Measurements from ENCODE around the gene PPL.
"Not testable (repeated sequence)": the region's sequence is repeated elsewhere in the genome, so short reads cannot be mapped to it uniquely, and the experiment has no call there.

The PPL gene, protein sequence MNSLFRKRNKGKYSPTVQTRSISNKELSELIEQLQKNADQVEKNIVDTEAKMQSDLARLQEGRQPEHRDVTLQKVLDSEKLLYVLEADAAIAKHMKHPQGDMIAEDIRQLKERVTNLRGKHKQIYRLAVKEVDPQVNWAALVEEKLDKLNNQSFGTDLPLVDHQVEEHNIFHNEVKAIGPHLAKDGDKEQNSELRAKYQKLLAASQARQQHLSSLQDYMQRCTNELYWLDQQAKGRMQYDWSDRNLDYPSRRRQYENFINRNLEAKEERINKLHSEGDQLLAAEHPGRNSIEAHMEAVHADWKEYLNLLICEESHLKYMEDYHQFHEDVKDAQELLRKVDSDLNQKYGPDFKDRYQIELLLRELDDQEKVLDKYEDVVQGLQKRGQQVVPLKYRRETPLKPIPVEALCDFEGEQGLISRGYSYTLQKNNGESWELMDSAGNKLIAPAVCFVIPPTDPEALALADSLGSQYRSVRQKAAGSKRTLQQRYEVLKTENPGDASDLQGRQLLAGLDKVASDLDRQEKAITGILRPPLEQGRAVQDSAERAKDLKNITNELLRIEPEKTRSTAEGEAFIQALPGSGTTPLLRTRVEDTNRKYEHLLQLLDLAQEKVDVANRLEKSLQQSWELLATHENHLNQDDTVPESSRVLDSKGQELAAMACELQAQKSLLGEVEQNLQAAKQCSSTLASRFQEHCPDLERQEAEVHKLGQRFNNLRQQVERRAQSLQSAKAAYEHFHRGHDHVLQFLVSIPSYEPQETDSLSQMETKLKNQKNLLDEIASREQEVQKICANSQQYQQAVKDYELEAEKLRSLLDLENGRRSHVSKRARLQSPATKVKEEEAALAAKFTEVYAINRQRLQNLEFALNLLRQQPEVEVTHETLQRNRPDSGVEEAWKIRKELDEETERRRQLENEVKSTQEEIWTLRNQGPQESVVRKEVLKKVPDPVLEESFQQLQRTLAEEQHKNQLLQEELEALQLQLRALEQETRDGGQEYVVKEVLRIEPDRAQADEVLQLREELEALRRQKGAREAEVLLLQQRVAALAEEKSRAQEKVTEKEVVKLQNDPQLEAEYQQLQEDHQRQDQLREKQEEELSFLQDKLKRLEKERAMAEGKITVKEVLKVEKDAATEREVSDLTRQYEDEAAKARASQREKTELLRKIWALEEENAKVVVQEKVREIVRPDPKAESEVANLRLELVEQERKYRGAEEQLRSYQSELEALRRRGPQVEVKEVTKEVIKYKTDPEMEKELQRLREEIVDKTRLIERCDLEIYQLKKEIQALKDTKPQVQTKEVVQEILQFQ (N-terminal part only)

DNA sequence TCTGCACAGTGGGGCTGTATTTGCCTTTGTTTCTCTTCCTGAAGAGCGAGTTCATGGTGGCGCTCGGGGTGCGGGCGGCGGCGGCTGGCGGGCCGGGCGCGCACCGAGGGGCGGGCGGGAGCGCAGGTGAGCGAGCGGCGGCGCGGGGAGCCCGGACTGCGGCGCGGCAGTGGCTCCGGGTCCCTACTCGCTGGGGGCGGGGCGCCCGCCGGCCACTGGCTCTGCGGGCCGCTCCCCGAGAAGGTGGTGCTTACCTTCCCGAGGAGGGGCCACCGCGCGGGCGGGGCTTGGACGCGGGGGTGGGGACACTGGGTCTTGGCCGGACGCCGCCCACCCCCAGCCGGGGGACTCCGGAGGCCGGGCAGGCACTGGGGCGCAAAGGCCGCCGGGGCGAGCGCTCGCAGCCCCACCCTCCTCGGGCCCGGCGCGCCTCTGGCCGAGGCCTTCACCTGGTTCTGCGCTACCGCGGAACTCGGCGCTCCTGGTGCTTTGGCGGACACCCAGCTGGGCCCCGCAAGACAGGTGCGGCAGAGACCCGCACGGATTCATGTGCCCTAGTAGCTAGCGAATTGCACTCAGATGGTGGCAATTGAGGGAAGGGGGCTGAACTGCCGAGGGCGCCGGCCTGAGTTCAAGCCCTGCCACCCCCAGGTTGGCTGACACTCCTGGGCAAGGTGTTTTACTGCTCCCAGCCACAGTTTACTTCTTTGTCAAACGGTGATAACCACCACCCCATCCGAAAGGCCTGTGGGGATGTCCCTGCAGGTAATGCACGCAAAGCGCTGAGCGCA, at the start of gene PPL:
TSS of gene PPL (minus strand) at position 158 of the 791 bp plus-strand sequence. CDS start at position 55, 103 bp downstream.
- in situ Hi-C loops (cut with MboI; ENCODE audit: low sequenced_read_pairs), result no loop called here

DNA sequence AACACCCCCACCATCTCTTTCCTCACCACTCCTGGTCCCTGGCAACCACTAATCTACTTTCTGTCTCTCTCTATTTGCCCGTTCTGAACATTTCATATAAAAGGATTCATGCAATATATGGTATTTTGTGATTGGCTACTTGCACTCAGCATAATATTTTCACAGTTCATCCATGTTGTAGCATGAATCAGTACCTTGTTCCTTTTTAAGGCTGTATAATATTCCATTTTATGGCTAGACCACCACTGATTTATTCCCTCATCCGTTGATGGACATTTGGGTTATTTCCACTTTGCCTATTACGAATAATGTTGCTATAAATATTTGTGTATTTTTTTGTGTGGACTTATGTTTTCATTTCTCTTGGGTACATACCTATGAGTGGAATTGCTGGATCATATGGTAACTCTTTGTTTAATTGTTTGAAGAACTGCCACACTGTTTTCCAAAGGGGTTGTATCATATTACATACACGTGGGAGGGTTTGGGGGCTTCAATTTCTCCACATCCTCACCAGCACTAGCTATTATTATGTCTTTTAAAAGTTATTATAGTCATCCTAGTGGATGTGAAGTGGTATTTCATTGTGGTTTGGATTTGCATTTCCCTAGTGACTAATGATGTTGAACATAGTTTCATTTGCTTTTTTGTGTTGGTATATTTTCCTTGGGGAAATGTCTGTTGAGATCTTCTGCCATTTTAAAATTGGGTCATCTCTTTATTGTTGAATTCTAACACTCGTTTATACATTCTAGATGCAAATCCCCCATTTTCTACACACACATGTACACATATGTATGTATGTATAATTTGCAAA, 47.4 kb upstream of the PPL start:
- in situ Hi-C loops (cut with MboI; ENCODE audit: low sequenced_read_pairs), result no loop called here

DNA sequence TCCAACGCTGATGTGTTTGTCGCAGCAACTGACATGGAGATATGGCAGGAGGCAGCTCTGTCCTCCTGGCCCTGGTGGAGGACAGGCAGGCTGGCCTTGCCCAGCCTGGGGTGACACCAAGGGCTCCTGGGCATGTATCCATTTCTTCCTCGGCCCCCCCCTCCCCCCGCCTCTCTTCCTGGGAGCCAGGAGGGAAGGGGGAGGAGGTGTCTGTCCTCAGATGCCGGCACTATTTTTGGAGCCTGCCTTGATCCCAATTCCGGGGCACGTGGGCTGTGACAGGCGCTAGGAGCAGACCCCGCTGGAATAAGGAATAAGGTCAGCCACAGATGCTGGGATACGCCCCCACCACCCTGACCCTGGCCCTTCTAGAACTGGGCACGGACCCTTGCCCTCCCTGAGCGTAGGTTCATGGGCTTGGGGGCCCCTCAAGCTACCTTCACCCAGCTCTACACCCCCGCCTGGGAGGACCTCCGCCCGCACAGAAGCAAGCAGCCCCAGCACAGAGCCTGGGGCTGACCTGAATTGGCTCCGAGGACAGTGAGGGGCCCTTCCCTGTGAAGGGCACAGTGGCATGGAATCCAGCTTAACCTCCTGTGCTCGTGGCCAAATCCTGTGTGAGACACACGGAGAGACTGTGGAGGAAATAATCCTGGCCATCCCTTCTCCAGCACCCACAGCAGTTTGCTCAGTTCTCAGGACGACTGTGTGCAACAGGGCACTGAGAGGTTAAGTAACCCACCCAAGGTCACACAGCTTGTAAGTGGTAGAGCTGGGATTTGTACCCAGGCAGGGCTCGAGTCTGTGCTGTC, 45.3 kb upstream of the PPL start:
- in situ Hi-C loops (cut with MboI; ENCODE audit: low sequenced_read_pairs), result no loop called here

DNA sequence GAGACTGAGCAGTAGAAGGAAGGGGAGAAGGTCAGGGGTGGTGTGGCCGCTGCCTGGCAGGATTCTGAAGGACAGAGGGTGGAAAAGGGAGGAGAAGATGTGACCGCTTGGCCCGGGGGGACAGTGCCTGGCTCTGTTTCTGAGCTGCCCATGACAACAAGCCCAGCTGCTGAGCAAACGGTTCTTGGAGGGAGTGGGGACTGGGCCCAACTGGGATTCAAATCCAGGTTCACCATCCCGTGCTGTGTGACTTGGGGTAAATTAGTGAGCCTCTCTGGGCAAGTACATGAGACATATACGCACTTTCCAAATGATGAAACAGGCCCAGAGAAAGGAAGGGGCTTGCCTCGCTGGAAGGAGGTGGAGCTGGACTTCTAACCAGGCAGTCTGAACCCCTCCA, 44.5 kb upstream of the PPL start:
- in situ Hi-C loops (cut with MboI; ENCODE audit: low sequenced_read_pairs), result no loop called here

DNA sequence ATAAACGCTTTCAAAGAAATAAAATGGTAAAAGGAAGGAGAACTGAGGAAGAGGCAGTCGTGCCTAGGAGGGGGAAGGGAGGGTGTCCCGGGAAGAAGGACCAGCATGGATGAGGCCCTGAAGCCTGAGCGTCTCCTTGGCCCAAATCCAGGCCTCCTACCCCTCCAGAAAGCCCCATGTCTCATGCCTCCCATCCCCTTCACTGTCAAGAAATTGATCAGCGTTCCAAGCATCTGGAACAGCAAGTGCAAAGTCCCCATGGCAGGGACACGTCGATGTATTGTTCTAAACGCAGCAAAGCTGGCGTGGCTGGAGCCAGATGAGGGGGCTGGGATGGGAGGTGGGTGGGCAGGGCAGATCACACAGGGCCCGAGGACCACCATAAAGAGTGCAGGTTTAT, 43.7 kb upstream of the PPL start:
- in situ Hi-C loops (cut with MboI; ENCODE audit: low sequenced_read_pairs), result no loop called here

DNA sequence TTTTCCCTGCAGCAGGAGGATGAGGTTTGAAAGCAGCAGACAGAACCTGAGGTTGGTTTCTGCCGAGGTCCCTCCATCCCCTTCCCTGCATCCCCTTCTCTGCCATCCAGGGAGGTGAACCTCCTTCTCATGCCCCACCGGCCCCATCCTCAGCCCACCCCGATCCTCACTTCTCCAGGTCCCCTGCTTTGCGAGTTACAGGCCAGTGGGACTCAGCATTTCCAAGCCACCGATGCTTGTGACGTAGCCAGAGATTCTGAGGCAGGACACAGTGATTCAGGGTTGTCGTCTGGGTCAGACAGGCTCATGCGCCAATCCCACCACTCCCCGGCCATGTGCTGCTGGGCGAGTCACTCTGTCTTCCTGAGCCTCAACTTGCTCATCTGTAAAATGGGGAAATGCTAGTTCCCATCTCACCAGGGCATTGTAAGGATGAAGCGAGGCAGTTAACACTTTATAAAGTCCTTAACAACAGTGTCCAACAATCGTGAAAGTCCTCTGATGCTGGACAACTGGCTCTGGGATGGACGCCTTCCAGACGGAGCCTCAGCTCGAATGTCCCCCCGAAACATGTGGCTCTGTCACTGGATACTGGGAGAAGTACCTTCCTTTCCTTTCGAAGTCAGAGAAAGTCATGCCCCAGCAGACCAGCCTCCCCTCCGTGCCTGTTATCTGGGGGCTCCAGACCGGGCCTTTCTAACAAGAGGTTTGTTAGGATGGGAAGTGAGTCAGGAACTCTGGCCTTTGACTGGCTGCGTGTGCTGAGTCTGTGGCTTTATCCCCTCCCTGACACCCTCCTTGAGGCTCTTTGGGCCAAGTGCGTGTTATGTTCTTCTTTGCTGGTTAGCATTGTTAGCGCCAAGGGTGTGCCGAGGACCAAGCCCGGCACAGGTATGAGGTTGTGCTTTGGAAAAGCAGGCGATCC, 43.0 kb upstream of the PPL start:
- in situ Hi-C loops (cut with MboI; ENCODE audit: low sequenced_read_pairs), result no loop called here

DNA sequence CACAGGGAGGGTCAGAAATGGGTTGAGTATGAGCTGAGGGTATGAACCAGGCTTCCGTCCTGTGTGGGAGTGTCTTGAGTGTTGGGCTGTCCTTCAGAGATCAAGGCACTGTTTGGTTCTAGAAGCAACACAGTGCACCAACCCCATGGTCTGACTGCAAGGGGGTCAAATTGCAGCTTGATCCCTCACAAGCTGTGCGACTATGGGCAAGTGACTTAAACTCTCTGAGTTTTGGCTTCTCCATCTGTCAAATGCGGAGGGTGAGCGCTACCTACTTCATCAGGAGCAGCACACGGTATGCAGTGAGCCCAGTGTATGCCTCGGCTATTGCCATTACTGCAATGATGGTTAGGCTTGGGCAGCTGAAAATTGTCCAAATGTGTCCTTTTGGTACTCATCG, 42.2 kb upstream of the PPL start:
- in situ Hi-C loops (cut with MboI; ENCODE audit: low sequenced_read_pairs), result no loop called here

DNA sequence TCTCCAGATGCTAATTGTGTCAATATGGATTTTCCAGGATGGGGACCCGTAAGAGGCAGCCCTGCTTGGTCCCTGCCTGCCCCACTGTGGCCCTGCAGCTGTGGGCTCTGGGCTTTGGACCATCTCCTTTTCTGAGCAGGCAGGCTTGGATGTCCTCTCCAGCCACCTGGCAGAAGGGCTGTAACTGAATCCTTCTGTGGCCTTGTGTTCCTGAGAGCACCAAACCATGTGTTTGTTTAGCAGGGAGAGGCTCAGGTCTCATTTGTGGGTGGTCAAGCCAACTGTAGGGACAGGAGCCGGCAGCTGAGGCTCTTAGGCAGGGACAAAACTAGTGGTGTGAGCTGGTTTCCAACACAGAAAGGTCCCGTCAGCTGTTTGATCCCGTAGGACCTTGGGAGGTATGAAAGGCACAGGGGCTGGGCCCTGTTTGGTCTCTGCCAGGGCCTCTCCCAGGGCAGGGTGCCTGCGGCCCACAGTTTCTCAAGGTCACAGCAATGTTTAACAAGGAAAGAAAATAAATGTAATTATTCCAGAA, 39.7 kb upstream of the PPL start:
- in situ Hi-C loops (cut with MboI; ENCODE audit: low sequenced_read_pairs), result no loop called here

DNA sequence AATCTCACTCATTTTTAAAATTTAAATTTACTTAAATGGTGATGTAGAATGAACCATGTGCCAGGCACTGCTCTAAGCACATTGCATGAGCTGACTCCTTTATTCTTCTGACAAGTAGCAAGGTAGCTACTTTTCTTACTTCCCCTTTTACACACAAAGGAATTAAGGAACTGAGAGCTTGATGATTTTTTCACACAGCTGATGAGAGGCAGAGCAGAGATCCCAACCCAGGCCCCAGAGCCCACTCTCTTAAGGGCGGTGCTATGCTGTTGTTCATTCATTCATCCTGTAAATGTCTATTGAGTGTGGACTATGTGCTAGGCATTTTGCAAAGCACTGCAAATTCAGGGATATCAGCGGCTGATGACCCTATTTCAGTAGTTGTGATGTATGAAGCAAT, 39.1 kb upstream of the PPL start:
- in situ Hi-C loops (cut with MboI; ENCODE audit: low sequenced_read_pairs), result no loop called here

DNA sequence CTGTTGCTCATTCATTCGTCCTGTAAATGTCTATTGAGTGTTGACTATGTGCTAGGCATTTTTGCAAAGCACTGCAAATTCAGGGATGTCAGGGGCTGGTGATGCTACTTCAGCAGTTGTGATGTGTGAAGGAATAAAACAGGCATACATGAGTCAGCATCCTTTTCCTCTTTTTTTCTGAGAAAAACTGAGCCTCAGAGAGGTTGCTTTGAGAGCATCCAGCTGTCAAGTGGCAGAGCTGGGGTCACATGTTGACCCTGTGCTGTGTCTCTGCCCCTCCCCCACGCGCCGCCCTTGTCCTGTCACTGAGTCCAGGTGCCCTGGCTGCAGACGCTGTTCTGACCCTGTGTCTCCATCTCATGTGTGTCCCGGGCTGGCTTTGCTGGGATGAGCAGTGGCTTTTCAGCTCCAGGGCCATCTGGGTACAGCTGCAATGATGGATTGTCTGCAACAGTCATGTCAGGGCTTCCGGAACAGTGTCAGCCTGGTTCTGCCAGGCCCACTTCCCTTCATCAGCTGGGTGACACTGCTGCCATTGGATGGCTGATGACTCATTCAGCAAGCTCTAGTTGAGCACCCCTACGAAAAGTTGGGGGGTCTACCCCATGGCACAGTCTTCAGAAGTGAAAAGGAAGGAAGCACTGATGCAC, 36.1 kb upstream of the PPL start:
- in situ Hi-C loops (cut with MboI; ENCODE audit: low sequenced_read_pairs), result no loop called here

DNA sequence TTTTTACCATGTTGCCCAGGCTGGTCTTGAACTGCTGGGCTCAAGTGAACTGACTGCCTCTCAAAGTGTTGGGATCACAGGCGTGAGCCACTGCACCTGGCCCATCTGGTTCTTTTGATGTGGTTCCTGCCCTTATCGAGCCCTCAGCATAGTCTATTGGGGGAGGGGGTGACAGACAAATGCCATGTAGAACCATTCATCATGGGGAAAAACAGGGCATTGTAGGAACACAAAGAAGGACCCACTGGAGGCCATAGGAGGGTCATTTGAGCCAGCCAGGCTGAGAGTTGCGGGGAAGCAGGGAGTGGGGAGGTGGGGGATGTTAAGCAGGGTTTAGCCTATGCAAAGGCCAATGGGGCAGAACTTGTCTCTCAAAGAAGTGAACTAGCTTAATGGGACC, 33.1 kb upstream of the PPL start:
- in situ Hi-C loops (cut with MboI; ENCODE audit: low sequenced_read_pairs), result no loop called here

DNA sequence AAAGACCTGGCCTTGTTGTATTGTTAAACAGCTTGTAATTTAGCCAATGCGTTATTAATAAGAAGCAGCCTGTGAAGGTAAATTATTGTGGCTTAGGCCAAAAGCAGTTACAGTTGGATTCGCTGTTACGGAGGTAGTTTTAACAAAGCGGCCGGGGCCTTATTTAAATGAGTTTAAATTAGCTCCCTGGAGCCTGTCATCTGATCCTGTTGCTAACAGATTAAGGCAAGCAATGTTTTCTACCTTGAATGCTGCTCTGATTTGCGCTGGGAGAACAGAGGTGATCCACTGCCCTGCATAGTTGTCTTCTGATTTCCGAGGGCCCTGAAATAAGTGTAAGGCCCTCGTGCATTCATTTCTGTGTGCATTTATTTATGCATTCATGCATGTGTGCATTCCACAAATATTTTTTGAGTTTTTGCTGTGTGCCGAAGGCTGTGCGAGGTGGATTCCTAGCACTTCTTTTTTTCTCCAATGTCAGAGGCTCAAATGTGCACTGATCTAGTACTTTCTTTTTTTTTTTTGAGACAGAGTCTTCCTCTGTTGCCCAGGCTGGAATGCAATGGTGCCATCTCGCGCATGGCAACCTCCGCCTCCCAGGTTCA, 32.0 kb upstream of the PPL start:
- in situ Hi-C loops (cut with MboI; ENCODE audit: low sequenced_read_pairs), result no loop called here

DNA sequence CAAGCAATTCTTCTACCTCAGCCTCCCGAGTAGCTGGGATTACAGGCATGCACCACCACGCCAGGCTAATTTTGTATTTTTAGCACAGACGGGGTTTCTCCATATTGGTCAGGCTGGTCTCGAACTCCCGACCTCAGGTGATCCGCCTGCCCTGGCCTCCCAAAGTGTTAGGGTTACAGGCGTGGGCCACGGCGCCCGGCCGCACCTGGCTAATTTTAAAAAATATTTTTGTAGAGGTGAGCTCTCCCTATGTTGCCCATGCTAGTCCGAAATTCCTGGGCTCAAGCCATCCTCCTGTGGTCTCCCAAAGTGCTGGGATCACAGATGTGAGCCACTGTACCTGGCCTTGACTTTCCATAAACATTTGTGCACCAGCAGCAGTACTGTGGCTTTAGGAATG, 31.3 kb upstream of the PPL start:
- in situ Hi-C loops (cut with MboI; ENCODE audit: low sequenced_read_pairs), result not testable (repeated sequence)

DNA sequence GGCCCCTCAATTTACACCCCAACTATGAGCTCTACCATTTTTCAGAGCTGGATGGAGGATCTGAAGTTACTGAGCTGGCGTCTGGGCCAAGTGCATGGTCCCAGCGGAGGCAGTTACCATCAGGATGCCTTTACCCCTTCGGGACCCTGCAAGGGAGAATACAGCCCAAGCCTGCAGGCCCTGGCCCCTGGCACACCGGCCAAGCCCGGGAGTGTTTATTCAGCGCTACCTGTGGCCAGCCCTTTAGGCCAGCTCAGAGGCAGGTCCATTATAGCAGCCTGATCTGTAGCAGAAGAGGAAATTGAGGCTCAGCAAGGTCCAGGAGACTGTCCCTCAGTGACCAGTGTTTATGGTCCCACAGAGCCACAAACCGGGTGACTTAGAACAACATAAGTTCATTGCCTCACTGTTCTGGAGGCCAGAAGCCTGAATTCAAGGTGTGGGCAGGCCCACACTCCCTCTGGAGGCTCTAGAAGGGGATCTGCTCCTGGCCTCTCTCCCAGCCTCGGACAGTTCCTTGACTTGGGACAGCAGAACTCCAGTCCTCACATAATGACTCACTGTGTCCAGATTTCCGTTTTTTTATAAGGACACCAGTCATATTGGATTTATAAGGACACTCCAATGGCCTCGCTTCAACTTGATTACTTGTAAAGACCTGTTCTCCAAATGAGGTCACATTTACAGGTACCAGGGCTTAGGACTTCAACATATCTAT, 29.9 kb upstream of the PPL start:
- in situ Hi-C loops (cut with MboI; ENCODE audit: low sequenced_read_pairs), result no loop called here

DNA sequence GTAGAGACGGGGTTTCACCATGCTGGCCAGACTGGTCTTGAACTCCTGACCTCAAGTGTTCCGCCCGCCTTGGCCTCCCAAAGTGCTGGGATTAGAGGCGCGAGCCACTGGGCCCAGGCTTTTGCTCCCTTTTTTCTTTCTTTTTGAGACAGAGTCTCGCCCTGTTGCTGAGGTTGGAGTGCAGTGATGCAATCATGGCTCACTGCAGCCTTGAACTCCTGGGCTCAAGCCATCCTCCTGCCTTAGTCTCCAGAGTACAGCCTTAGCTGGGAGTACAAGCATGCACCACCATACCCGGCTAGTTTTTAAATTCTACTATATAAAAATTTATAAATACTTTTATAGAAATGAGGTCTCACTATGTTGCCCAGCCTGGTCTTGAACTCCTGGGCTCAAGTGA, 26.6 kb upstream of the PPL start:
- in situ Hi-C loops (cut with MboI; ENCODE audit: low sequenced_read_pairs), result not testable (repeated sequence)

DNA sequence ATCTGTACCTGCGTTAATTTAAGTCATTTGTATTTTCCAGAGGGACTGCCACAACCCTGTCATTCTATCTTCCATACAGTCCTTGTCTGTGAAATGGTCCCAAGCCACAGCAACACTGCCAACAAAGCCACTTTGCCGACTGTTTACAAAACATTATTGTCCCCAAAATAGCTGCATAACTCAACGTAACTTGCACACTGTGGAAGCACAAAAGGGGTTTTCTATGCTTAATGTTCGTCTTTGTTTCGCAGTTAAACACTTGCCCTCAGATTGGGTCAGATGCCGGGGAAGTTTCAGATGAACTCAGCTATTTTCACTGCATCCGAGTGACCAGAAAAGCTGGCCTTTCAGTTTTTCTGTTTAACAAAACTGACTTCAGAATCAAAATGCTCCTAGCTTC, 25.8 kb upstream of the PPL start:
- in situ Hi-C loops (cut with MboI; ENCODE audit: low sequenced_read_pairs), result no loop called here
